Diencephalon (tissue), 1 donor: ENCODE results near the gene CC2D2B. TPM values are rescaled to one million over a fixed set of nuclear protein-coding genes. Genes with fewer than 3 reads are reported as not detected.
A peak's percentile ranks its signal among the peaks of the same experiment; 100 is the strongest.

Experiments
- small RNA-seq: library from RNA; depleted of rRNA; stranded (forward); fragments of <200 nt; gene quantifications from one replicate; pipeline ENCODE3, GENCODE V24; 2014
- total RNA-seq: library from RNA; depleted of rRNA; stranded (reverse); fragments of >200 nt; gene quantifications from one replicate; pipeline ENCODE4 v1.2.3, GENCODE V29; 2014

The CC2D2B gene
- total RNA-seq = 3.5 TPM

GRCh38 chr10:95907456-95908253, at the start of gene CC2D2B:
CC2D2B (plus strand) TSS chr10:95907975; CDS start chr10:95911324, 3,349 bp downstream.

DNA sequence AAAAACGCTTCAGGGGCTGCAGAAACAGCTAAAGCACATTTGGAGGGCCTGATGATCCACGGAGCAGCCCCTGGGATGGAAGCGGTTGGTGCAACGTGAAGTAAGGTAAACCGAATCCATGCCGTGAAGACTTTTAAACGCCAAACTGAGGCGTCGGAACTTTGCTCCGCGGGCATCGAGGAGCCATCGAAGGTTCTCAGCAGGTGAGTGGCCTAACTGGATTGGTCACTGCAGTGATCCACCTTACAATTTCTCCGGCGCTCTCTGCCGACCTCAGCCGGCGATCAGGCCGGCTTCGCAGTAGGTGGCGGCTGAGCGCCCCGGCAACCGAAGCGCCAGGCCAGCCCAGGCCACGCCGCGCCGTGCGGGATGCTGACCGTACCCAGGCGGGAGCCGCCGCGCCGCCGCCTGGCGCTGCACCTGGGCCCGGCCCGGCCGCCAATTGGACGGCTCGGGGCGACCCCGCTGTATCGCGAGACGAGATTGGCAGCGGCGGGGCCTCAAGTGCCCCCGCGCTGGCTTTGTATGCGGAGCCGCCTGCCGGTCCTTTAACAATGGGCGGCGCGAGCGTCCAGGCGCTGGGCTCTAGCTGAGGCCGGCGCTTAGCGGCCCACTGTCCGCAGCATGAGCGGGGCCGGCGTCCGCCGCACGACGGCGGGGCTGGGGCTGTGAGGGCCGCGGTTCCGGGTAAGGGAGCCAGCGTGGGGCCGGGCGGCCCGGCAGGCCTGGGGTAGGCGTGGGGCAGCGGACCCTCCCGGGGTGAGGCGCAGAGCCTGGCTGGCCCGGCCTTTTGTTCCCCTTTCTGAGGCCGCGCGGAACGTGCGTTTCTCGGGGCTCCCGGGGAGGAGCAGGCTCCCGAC, 135.5 kb downstream of the CC2D2B start, which contains the start of gene CCNJ:
Gene CCNJ, plus strand, starts transcription at position 551 of the 860 bp plus-strand sequence. CDS start 811 bp downstream, outside the sequence.

Small RNA genes lying within 50 kb of the gene (small RNA-seq; reads per million reads assigned to genes)
- 0.77 reads per million, percentile 71 among the genes with 10 or more reads in this experiment for gene MIR3157

Other genes with a start within 250 kb of the CC2D2B start
- gene TCTN3, start 214.0 kb upstream of the CC2D2B start, total RNA-seq = 25.8 TPM
- 16.6 TPM for gene ENTPD1, start 151.8 kb upstream of the CC2D2B start, total RNA-seq
- gene CCNJ, start 135.6 kb downstream of the CC2D2B start, total RNA-seq = 15.7 TPM
- 66.4 TPM for gene ZNF518A, start 222.3 kb downstream of the CC2D2B start, total RNA-seq